ENCODE measurements around the gene SH3TC1.

- TF ChIP-seq CTCF (IDR thresholded peaks at IDR 0.05), result peak; percentile 58
- no peak for TF ChIP-seq NR3C1 (IDR thresholded peaks at IDR 0.05)
- TF ChIP-seq BHLHE40 (IDR thresholded peaks at IDR 0.05; ENCODE audit: low read depth, low read length), result no peak
Measured at GRCh38 chr4:8267077-8267476, 68.0 kb downstream of the SH3TC1 start.
